KOPT-K1 (cell line): ENCODE measurements around the gene C20orf141.
"Not testable (repeated sequence)": the region's sequence is repeated elsewhere in the genome, so short reads cannot be mapped to it uniquely, and the experiment has no call there.

Source experiments
- H3K27ac ChIP-seq: fragments of 200-600 bp; sonication (generic); 2 replicates; pipeline ENCODE4 v1.5.1; 2016; ENCODE audit warnings: antibody characterized with exemption, mild to moderate bottlenecking, low read depth, low read length; ENCODE audit not compliant: poor library complexity, severe bottlenecking
- H3K36me3 ChIP-seq: fragments of 200-600 bp; sonication (generic); 2 replicates; pipeline ENCODE4 v1.5.1; 2017; ENCODE audit warnings: antibody characterized with exemption, mild to moderate bottlenecking, low read length, moderate library complexity; ENCODE audit not compliant: insufficient read depth
- H3K9me3 ChIP-seq: fragments of 200-600 bp; sonication (generic); 2 replicates; pipeline ENCODE4 v1.5.1; 2017; ENCODE audit warnings: antibody characterized with exemption, low read length, mild to moderate bottlenecking; ENCODE audit not compliant: insufficient read depth, poor library complexity, severe bottlenecking

The C20orf141 gene

GRCh38 chr20:2807019-2807418 lies 7.8 kb upstream of the C20orf141 start:
- Histone ChIP-seq H3K36me3 (no peaks in the 10 kb centered on the region), H3K27ac (no peak overlapping the region), H3K9me3 (peaks cover 3% of the 10 kb centered on the region)

DNA sequence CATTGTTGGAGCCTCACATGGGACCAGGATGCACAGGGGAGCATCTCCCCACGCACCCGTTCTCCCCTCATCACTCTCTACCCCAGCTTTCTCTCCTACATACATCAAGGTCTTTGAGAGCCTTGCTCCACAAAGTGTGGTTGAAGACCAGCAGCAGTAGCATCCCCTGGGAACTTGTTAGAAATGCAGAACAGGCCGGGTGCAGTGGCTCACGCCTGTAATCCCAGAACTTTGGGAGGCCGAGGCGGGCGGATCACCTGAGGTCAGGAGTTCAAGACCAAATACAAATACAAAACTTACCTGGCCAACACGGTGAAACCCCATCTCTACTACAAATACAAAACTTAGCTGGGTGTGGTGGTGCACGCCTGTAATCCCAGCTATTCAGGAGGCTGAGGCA lies 6.9 kb upstream of the C20orf141 start:
- not testable (repeated sequence) for H3K36me3 ChIP-seq, H3K9me3 ChIP-seq, H3K27ac ChIP-seq

GRCh38 chr20:2809690-2810089 lies 5.1 kb upstream of the C20orf141 start:
- Histone ChIP-seq H3K36me3 (no peaks in the 10 kb centered on the region), H3K9me3 (peaks cover 10% of the 10 kb centered on the region), H3K27ac (no peak overlapping the region)

- Histone ChIP-seq H3K36me3 (no peaks in the 10 kb centered on the region), H3K27ac (no peak overlapping the region), H3K9me3 (peaks cover 10% of the 10 kb centered on the region)
These were observed 2.6 kb upstream of the C20orf141 start for GRCh38 chr20:2812189-2812588.

DNA sequence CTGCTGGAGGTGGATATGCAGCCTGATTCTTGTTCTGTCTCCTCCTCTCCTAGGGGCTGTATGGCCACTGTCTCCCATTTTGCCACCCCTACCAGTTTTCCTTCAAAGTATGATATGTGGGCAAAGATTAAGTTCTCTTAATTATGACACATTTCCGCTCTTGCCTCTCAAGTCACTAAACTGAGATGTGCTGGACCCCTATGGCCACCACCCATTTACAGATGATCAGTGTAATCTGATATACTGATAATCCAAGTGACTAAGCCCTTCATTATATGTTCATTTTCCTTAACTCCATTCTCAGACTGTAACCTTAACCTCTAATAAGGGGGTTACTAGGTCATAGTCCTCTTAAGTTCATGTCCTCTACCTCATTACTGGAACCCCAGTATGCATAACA lies 711 bp upstream of the C20orf141 start:
- Histone ChIP-seq H3K27ac (no peak overlapping the region), H3K9me3 (peaks cover 10% of the 10 kb centered on the region), H3K36me3 (no peaks in the 10 kb centered on the region)

GRCh38 chr20:2815242-2815900 lies 584 bp downstream of the C20orf141 start:
- Histone ChIP-seq H3K27ac (no peak overlapping the region), H3K36me3 (no peaks in the 10 kb centered on the region), H3K9me3 (peaks cover 10% of the 10 kb centered on the region)

DNA sequence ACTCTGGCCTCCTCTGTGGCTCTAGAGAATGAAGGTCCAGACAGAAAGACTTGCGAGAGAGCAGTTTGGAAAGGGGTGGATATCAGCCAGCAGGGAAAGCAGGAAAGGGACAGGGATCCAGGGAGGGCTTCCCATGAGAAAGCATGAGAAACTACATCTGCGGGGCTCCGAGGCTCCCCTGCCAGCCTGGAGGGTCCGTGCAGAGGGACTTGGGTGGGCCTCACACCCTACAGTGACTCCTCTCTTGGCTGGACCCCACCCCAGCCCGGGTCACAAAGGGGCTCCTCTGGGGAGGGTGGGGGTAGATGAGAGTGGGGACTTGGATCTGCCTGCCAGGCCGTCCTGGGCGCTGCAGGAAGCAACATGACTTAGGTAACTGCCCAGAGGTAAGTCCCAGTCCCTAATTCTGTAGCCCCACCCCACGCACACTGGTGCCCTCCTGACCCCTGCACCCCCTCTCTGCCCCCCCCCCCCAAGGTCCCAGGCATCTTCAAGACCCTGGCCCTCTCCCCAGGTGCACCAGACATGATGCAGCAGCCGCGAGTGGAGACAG lies 1.3 kb downstream of the C20orf141 start, which contains the start of gene TMEM239:
Gene TMEM239 (plus strand): TSS at position 335 of the 553 bp plus-strand sequence. CDS start 191 bp downstream, at position 526.
- Histone ChIP-seq H3K9me3 (peaks cover 10% of the 10 kb centered on the region), H3K36me3 (no peaks in the 10 kb centered on the region), H3K27ac (no peak within 1 kb of the TSS)

DNA sequence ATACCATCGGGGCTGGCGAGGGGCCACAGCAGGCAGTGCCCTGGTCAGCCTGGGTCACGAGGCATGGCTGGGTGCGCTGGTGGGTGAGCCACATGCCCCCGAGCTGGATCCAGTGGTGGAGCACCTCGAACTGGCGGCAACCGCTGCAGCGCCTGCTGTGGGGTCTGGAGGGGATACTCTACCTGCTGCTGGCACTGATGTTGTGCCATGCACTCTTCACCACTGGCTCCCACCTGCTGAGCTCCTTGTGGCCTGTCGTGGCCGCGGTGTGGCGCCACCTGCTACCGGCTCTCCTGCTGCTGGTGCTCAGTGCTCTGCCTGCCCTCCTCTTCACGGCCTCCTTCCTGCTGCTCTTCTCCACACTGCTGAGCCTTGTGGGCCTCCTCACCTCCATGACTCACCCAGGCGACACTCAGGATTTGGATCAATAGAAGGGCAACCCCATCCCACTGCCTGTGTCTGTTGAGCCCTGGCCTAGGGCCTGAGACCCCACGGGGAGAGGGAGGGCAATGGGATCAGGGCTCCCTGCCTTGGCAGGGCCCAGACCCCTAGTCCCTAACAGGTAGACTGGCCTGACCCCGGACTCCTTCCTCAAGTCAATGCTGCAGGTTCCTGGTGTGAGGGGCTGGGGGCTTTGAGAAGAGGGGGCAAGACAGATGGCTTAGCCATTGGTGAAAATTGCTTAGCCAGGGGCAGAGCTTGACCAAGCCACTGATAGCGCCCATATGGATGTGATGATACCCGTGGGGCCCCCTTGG lies 2.0 kb downstream of the C20orf141 start:
- Histone ChIP-seq H3K9me3 (peaks cover 9% of the 10 kb centered on the region), H3K36me3 (no peaks in the 10 kb centered on the region), H3K27ac (no peak overlapping the region)

GRCh38 chr20:2817341-2817726 lies 2.5 kb downstream of the C20orf141 start:
- Histone ChIP-seq H3K27ac (no peak overlapping the region), H3K36me3 (no peaks in the 10 kb centered on the region), H3K9me3 (peaks cover 4% of the 10 kb centered on the region)

- H3K9me3 ChIP-seq = no peaks in the 10 kb centered on the region
- H3K36me3 ChIP-seq = no peaks in the 10 kb centered on the region
- H3K27ac ChIP-seq = no peak overlapping the region
These were observed 3.3 kb downstream of the C20orf141 start for GRCh38 chr20:2817891-2818595.

DNA sequence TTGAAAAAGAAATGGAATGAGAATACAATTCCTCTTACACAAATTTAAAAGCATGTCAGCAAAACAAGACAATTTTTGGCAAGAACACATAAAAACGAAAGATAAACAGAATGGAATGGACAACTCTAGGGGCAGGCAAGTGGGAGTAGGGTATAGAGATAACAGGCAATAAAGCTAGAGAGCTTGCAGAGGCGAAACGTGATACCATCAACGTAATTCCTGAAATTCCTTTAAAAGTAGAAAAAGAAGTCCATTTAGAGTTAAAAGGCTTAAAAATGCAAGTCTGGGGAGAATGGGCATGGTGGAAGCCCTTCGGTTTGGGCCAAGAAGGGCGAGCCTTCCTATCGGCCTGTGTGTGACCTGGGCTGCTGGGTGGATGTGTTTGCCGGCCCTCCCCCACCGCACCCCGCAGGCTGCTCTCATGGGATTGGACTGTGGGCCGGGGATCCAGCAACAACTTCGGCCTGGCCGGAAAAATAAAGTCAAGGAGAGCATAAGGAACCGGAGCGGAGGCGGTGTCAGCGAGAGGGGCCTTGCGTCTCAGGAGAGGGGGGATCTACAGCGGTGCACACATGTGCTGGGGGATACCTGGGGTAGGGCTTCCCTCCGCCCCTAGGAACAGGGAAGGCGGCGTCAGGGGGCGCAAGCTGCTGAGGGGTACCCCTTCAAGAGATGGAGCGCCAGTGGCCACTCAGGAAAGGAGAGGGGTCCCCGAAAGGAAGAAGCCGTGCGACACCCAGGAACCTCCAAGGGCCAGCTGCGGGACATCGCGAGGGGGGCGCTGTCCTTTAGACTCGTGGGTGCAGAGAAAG lies 5.5 kb downstream of the C20orf141 start:
- no peaks in the 10 kb centered on the region for H3K36me3 ChIP-seq
- no peaks in the 10 kb centered on the region for H3K9me3 ChIP-seq
- H3K27ac ChIP-seq = no peak overlapping the region

DNA sequence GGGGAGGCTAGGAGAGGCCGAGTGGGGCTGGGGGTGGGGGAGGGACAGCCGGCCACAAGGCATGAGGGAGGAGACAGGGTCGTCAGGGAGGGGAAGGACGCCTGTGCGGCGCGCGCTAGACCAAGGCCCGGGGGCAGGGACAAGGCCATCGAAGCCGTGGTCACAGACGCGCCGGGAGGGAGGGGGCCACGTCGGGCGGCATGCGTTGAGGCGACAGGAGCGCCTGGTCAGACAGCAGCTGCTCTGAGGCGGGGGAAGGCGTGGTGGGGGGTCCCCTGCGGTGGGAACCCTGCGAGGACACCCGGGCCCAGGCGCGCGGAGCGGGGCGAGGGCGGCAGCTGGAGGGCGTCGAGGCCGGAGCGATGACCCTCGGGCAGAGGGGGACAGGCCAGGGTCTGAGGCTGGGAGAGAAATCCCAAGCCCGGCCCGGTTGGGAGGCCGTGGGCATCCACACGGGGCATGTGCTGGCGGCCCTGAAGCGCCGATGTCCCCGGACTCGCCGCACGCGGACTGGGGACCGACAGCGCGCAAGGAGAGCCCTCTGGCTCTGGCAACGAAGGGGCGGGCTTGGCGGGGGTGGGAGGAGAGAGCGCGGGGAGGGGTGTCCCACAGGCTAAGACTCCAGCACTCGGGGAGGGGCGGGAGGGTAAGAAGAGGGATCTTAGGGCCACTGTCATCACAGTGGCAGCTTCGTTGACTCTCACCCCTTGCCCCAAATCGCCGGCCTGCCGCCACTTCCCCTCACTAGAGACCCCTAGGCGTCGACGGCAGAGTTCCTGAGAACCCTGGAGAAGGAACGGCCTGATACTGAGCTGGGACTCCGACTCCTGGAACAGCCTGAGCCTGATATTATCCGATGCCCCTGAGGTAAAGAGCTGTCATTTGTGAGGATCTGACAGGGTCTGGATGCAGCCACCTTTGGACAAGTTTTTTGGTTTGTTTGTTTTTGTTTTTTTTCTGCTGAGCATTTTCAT lies 6.4 kb downstream of the C20orf141 start:
- Histone ChIP-seq H3K9me3 (no peaks in the 10 kb centered on the region), H3K27ac (no peak overlapping the region), H3K36me3 (no peaks in the 10 kb centered on the region)

DNA sequence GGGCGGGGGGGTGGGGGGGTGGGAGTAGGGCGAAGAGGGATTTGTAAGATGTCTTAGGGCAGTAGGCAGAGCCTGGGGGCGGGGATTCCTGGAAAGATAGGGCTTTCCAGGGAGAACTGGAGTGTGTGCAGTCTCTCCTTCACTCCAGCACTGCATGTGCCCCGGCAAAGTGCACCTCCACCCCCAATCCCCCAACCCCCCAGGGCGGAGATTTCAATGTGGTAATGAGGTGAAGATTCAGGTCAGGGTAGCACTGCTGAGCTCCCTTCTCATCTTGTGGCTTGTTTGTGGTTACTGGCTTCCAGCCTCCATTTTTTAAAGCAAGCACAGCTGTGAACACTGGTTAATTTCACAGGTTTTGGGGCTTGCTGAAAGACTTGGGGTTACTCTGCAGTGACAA lies 7.3 kb downstream of the C20orf141 start:
- H3K27ac ChIP-seq = no peak overlapping the region
- no peaks in the 10 kb centered on the region for H3K9me3 ChIP-seq
- H3K36me3 ChIP-seq = no peaks in the 10 kb centered on the region

- no peaks in the 10 kb centered on the region for H3K9me3 ChIP-seq
- H3K27ac ChIP-seq = no peak overlapping the region
- no peaks in the 10 kb centered on the region for H3K36me3 ChIP-seq
These were observed 11.0 kb downstream of the C20orf141 start for GRCh38 chr20:2825761-2826160.
